SK-N-SH (cell line): ENCODE data around the gene DNAL4. TPM values are rescaled to one million over a fixed set of nuclear protein-coding genes. Genes with fewer than 3 reads are reported as not detected.

Experiments used
- CTCF ChIA-PET: fragments of 300-600, 350-600 bp; formaldehyde crosslinking; extraction: SDS; loops from one replicate; lab custom pipeline; 2021; lab: Yijun Ruan, JAX
- POLR2A ChIA-PET: fragments of 350-600 bp; sonication (Branson Sonifier 250); formaldehyde crosslinking; extraction: SDS; loops from one replicate; lab custom pipeline; 2020; ENCODE audit warnings: antibody characterized with exemption, inconsistent platforms; lab: Yijun Ruan, JAX
- DNase-seq: peaks from one replicate; pipeline ENCODE4 v3.0.0; 2012
- H2AFZ ChIP-seq: fragments of 200-600 bp; sonication (generic); 2 replicates; pipeline ENCODE4 v1.8.1; 2016; ENCODE audit warnings: antibody characterized with exemption, mild to moderate bottlenecking, low read depth
- H3F3A ChIP-seq: fragments of 200-600 bp; sonication (generic); replicated peaks from 2 replicates; pipeline ENCODE3; 2016; ENCODE audit warnings: antibody characterized with exemption, mild to moderate bottlenecking; ENCODE audit not compliant: insufficient read depth
- H3K27ac ChIP-seq, 2 experiments: fragments of 200-500 bp in 1 of 2; fragments of 200-600 bp in 1 of 2; sonication (Bioruptor generic) in 1 of 2; sonication (generic), shearing (Covaris generic) in 1 of 2; 2 replicates each; pipeline versions ENCODE4 v1.5.1 to v1.6.1; 2014 to 2016; ENCODE audit warnings: low read depth in 2 of 2, inconsistent platforms in 1 of 2, low read length in 1 of 2, mild to moderate bottlenecking in 1 of 2, mixed read lengths in 1 of 2
- H3K27me3 ChIP-seq: fragments of 200-600 bp; sonication (generic), shearing (Covaris generic); 2 replicates; pipeline ENCODE4 v1.6.1; 2016; ENCODE audit warnings: mixed run types; ENCODE audit not compliant: insufficient read depth
- H3K36me3 ChIP-seq, 2 experiments: fragments of 200-500 bp in 1 of 2; fragments of 200-600 bp in 1 of 2; sonication (Bioruptor generic) in 1 of 2; sonication (generic) in 1 of 2; replicated peaks in 1 of 2; 2 replicates each; pipeline versions ENCODE3 to v1.5.1; 2014 to 2016; ENCODE audit warnings: low read length in 1 of 2, mild to moderate bottlenecking in 1 of 2; ENCODE audit not compliant: insufficient read depth in 2 of 2, control insufficient read depth in 1 of 2
- H3K4me1 ChIP-seq, 2 experiments: fragments of 200-500 bp in 1 of 2; fragments of 200-600 bp in 1 of 2; sonication (Bioruptor generic) in 1 of 2; sonication (generic), shearing (Covaris generic) in 1 of 2; 2 replicates each; pipeline versions ENCODE4 v1.5.1 to v1.6.1; 2014 to 2016; ENCODE audit warnings: low read depth in 1 of 2, low read length in 1 of 2, mixed run types in 1 of 2; ENCODE audit not compliant: insufficient read depth in 2 of 2, control insufficient read depth in 1 of 2
- H3K4me2 ChIP-seq: fragments of 200-600 bp; sonication (generic), shearing (Covaris generic); 2 replicates; pipeline ENCODE4 v1.6.1; 2017; ENCODE audit warnings: mixed run types
- H3K4me3 ChIP-seq, 2 experiments: fragments of 200-500 bp in 1 of 2; fragments of 200-600 bp in 1 of 2; sonication (Bioruptor generic) in 1 of 2; sonication (generic), shearing (Covaris generic) in 1 of 2; 2 replicates each; pipeline versions ENCODE4 v1.5.1 to v1.8.1; 2014 to 2016; ENCODE audit warnings: low read depth in 2 of 2, inconsistent platforms in 1 of 2, low read length in 1 of 2, mild to moderate bottlenecking in 1 of 2, mixed read lengths in 1 of 2, moderate library complexity in 1 of 2
- H3K79me2 ChIP-seq: fragments of 200-600 bp; sonication (generic); 2 replicates; pipeline ENCODE4 v1.8.1; 2017; ENCODE audit warnings: mild to moderate bottlenecking; ENCODE audit not compliant: insufficient read depth
- H3K9ac ChIP-seq: fragments of 200-600 bp; sonication (generic); 2 replicates; pipeline ENCODE4 v1.6.1; 2017; ENCODE audit warnings: mixed run types
- H3K9me2 ChIP-seq: fragments of 200-600 bp; sonication (generic); 2 replicates; pipeline ENCODE4 v1.6.1; 2017; ENCODE audit warnings: mixed run types
- H3K9me3 ChIP-seq: fragments of 200-600 bp; sonication (generic); 2 replicates; pipeline ENCODE4 v1.6.1; 2017; ENCODE audit warnings: mixed run types, mild to moderate bottlenecking, moderate library complexity
- H4K20me1 ChIP-seq: fragments of 200-600 bp; sonication (generic); 2 replicates; pipeline ENCODE4 v1.6.1; 2017; ENCODE audit warnings: mild to moderate bottlenecking, mixed run types; ENCODE audit not compliant: insufficient read depth
- CHD2 ChIP-seq: fragments of 150-350 bp; IDR thresholded peaks from 2 replicates; pipeline ENCODE4 v1.6.1; 2018; ENCODE audit warnings: low read length; ENCODE audit not compliant: partially characterized antibody
- EZH2phosphoT487 ChIP-seq: fragments of 200-600 bp; sonication (generic); IDR thresholded peaks from 2 replicates; pipeline ENCODE4 v1.6.1; 2017; ENCODE audit warnings: low read depth, mixed run types, mild to moderate bottlenecking, antibody characterized with exemption, moderate library complexity, borderline replicate concordance
- FOXJ3 ChIP-seq: sonication (generic); formaldehyde crosslinking; IDR thresholded peaks from 2 replicates; pipeline ENCODE4 v1.5.1; 2020; ENCODE audit warnings: mild to moderate bottlenecking, missing genetic modification reagents
- FOXM1 ChIP-seq: IDR thresholded peaks from 2 replicates; pipeline ENCODE4 v1.4.0; 2012; ENCODE audit warnings: low read depth, mild to moderate bottlenecking
- GABPA ChIP-seq: IDR thresholded peaks from 2 replicates; pipeline ENCODE4 v1.4.0; 2012; ENCODE audit warnings: low read depth, mild to moderate bottlenecking
- GATA2 ChIP-seq: sonication (generic); formaldehyde crosslinking; IDR thresholded peaks from 2 replicates; pipeline ENCODE4 v1.5.0; 2020; ENCODE audit warnings: mild to moderate bottlenecking, missing genetic modification reagents
- IRF3 ChIP-seq: fragments of 150-350 bp; IDR thresholded peaks from 2 replicates; pipeline ENCODE4 v1.6.1; 2016; ENCODE audit warnings: mild to moderate bottlenecking, low read depth, low read length
- NRF1 ChIP-seq: IDR thresholded peaks from 2 replicates; pipeline ENCODE4 v1.6.1; 2012; ENCODE audit warnings: low read depth, mild to moderate bottlenecking, low read length
- RAD21 ChIP-seq: IDR thresholded peaks from 2 replicates; pipeline ENCODE4 v1.6.1; 2012; ENCODE audit warnings: mild to moderate bottlenecking, low read length
- RFX5 ChIP-seq: IDR thresholded peaks from 2 replicates; pipeline ENCODE4 v1.6.1; 2012; ENCODE audit warnings: mild to moderate bottlenecking, improper control_type of control experiment, low read length
- SIN3A ChIP-seq: IDR thresholded peaks from 2 replicates; pipeline ENCODE4 v1.6.1; 2012; ENCODE audit warnings: low read depth, mild to moderate bottlenecking, low read length, moderate library complexity, borderline replicate concordance
- SMC3 ChIP-seq: IDR thresholded peaks from 2 replicates; pipeline ENCODE4 v1.6.1; 2012; ENCODE audit warnings: low read depth, low read length, improper control_type of control experiment
- TAF1 ChIP-seq: IDR thresholded peaks from 2 replicates; pipeline ENCODE4 v1.6.1; 2012; ENCODE audit warnings: low read depth, mild to moderate bottlenecking, low read length, moderate library complexity, borderline replicate concordance
- TEAD4 ChIP-seq: IDR thresholded peaks from 2 replicates; pipeline ENCODE4 v1.4.0; 2012; ENCODE audit warnings: mild to moderate bottlenecking, borderline replicate concordance; ENCODE audit not compliant: insufficient read depth
- YY1 ChIP-seq: IDR thresholded peaks from 2 replicates; pipeline ENCODE4 v1.4.0; 2012; ENCODE audit warnings: low read depth, mild to moderate bottlenecking
- WGBS: methylation state at CpG from one replicate; pipeline ENCODE4 v1.1.6; 2017; ENCODE audit warnings: low lambda C conversion rate; 5-methylcytosine and 5-hydroxymethylcytosine counted together
- polyA plus RNA-seq, 3 experiments: library from polyadenylated mRNA; depleted of rRNA; stranded (reverse); fragments of >200 nt; gene quantifications; 2 replicates each; pipeline ENCODE4 v1.2.3, GENCODE V29; 2012
- TF ChIP-seq, protein P1 (sequence below): fragments of 150-350 bp; IDR thresholded peaks from 2 replicates; pipeline ENCODE4 v1.6.1; 2017; ENCODE audit warnings: antibody characterized with exemption, low read length, low read depth, borderline replicate concordance
- TF ChIP-seq, protein P2 (sequence below): IDR thresholded peaks from 2 replicates; pipeline ENCODE4 v1.4.0; 2012; ENCODE audit warnings: low read depth, borderline replicate concordance

The DNAL4 gene
- polyA plus RNA-seq, 1 of the 3 experiments (the other 2 are of a cell fraction): 15.1 TPM

GRCh38 chr22:38774496-38775166 lies 19.3 kb downstream of the DNAL4 start:
- no peak overlapping the region for H3K9ac ChIP-seq
- H3K27ac ChIP-seq: no peak overlapping the region
- H3F3A ChIP-seq: no peaks in the 10 kb centered on the region
- no peaks in the 10 kb centered on the region for H3K4me1 ChIP-seq
- H3K9me2 ChIP-seq: no peaks in the 10 kb centered on the region
- H2AFZ ChIP-seq: no peak overlapping the region
- H3K79me2 ChIP-seq: no peaks in the 10 kb centered on the region
- 65% methylated on average over 6 of the region's 11 CpGs for WGBS
- H3K27me3 ChIP-seq: no peaks in the 10 kb centered on the region
- no peaks in the 10 kb centered on the region for H3K9me3 ChIP-seq
- H4K20me1 ChIP-seq: no peaks in the 10 kb centered on the region
- no peak overlapping the region for H3K4me2 ChIP-seq
- no peaks in the 10 kb centered on the region for H3K36me3 ChIP-seq
- no peak overlapping the region for H3K4me3 ChIP-seq
- TF ChIP-seq FOXJ3 (CRISPR knock-in tag) (no peak), TEAD4 (no peak), TAF1 (no peak), IRF3 (no peak), SIN3A (no peak), FOXM1 (no peak), EZH2phosphoT487 (no peak)
- POLR2A ChIA-PET: no interaction called here
- no peak for DNase-seq
- CTCF ChIA-PET: no interaction called here

DNA sequence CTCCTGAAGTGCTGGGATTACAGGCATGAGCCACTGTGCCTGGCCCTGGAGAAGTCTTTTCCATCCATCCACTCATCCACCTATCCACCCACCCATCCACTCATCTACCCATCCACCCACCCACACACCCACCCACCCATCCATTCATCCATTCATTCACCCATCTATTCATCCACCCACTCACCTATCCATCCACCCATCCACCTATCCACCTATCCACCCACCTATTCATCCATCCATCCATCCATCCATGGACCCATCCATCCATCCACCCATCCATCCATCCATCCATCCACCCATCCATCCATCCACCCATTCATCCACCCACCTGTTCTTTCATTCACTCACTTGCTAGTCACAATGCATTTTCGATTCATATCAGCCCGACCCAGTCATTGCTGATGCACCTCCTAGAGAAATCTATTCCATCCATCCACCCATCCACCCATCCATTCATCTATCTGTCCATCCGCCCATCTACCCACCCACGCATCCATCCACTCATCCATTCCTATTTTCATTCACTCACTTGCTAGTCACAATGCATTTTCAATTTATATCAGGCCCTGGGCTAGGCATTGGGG lies 20.5 kb downstream of the DNAL4 start:
- Histone ChIP-seq H3K36me3 (no peaks in the 10 kb centered on the region), H3K27me3 (no peaks in the 10 kb centered on the region), H3K4me3 (no peak overlapping the region), H3K9me3 (no peaks in the 10 kb centered on the region), H3K9ac (no peak overlapping the region), H2AFZ (no peak overlapping the region), H3K4me2 (no peak overlapping the region)
- ChIA-PET CTCF (no interaction called here), POLR2A (no interaction called here)
- 95% methylated on average over 4 of the region's 4 CpGs for WGBS
- DNase-seq: no peak
- TF ChIP-seq GABPA (no peak), SMC3 (no peak), NRF1 (no peak), RAD21 (no peak), GATA2 (CRISPR knock-in tag) (no peak), YY1 (no peak), IRF3 (no peak), CHD2 (no peak), RFX5 (no peak)
- TF ChIP-seq, protein P1, sequence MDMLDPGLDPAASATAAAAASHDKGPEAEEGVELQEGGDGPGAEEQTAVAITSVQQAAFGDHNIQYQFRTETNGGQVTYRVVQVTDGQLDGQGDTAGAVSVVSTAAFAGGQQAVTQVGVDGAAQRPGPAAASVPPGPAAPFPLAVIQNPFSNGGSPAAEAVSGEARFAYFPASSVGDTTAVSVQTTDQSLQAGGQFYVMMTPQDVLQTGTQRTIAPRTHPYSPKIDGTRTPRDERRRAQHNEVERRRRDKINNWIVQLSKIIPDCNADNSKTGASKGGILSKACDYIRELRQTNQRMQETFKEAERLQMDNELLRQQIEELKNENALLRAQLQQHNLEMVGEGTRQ: no peak
- TF ChIP-seq, protein P2, sequence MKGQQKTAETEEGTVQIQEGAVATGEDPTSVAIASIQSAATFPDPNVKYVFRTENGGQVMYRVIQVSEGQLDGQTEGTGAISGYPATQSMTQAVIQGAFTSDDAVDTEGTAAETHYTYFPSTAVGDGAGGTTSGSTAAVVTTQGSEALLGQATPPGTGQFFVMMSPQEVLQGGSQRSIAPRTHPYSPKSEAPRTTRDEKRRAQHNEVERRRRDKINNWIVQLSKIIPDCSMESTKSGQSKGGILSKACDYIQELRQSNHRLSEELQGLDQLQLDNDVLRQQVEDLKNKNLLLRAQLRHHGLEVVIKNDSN: no peak
- TF ChIP-seq, all 33 proteins: peak for 0
- H3K9me2 ChIP-seq: no peaks in the 10 kb centered on the region
- H3K4me1 ChIP-seq: peaks cover 0 to 3% of the 10 kb centered on the region in 2 experiments; a peak in 1 of 4 replicates
- H3K79me2 ChIP-seq: no peaks in the 10 kb centered on the region
- no peaks in the 10 kb centered on the region for H4K20me1 ChIP-seq
- no peak overlapping the region for H3K27ac ChIP-seq
- H3F3A ChIP-seq: no peaks in the 10 kb centered on the region
